ENCODE measurements around the gene LRFN2. TPM values are rescaled to one million over a fixed set of nuclear protein-coding genes. Genes with fewer than 3 reads are reported as not detected.

The LRFN2 gene
- total and polyA plus RNA-seq, 2 of the 8 experiments (the other 6 are each of a cell fraction or from before 2014, with no cell fraction given) = 2.3 TPM

- Histone ChIP-seq H2BK12ac (ENCODE audit: low read depth, low read length) (peak overlapping the region; percentile 96), H2BK15ac (ENCODE audit: low read length) (peak overlapping the region; percentile 98), H3K9ac (replicated peaks in 1 of 4; ENCODE audit: extremely low read depth in 1 of 4, low read depth in 3 of 4, low read length in 3 of 4) (peak overlapping the region in 1 of 4 experiments; percentile 31; a peak in 2 of 7 replicates), H3K23me2 (ENCODE audit: low read depth, low read length) (peaks cover 10% of the 10 kb centered on the region), H3K4me1 (replicated peaks in 1 of 4; ENCODE audit: control insufficient read depth in 3 of 4, insufficient read depth in 4 of 4, low read length in 3 of 4) (peaks cover 0 to 24% (median 19%) of the 10 kb centered on the region in 4 experiments), H4K8ac (ENCODE audit: extremely low read depth, insufficient read depth, low read length) (no peak overlapping the region), H3K36me3 (ENCODE audit: control insufficient read depth in 2 of 4, insufficient read depth in 4 of 4, low read length in 3 of 4) (no peaks in the 10 kb centered on the region; a peak in 1 of 8 replicates), H2BK120ac (replicated peaks; ENCODE audit: low read depth, low read length) (peak overlapping the region; percentile 80), H2AFZ (ENCODE audit: low read length) (no peak overlapping the region; the same call in 1 of the 2 replicates), H4K20me1 (replicated peaks in 1 of 2; ENCODE audit: control insufficient read depth in 1 of 2, insufficient read depth in 2 of 2, low read length in 2 of 2) (peaks cover 0 to 8% of the 10 kb centered on the region in 2 experiments), H4K5ac (ENCODE audit: insufficient read length, low read depth, low read length) (no peak overlapping the region), H3K9me3 (ENCODE audit: insufficient read depth in 2 of 2, low read depth in 1 of 2, low read length in 1 of 2) (no peaks in the 10 kb centered on the region), H3K14ac (ENCODE audit: insufficient read length) (peak overlapping the region; percentile 52), H3K4ac (replicated peaks; ENCODE audit: insufficient read length, low read depth, low read length) (peak overlapping the region; percentile 95), H3K79me1 (ENCODE audit: low read depth, low read length) (no peaks in the 10 kb centered on the region), H3K23ac (ENCODE audit: insufficient read length) (no peak overlapping the region), H3K4me2 (ENCODE audit: insufficient read depth in 1 of 2, low read depth in 2 of 2, low read length in 2 of 2) (no peak overlapping the region), H2BK5ac (ENCODE audit: low read depth, low read length) (peak overlapping the region; percentile 76), H3K27ac (ENCODE audit: low read depth, low read length) (no peak overlapping the region), H4K91ac (replicated peaks; ENCODE audit: insufficient read length, low read length) (peak overlapping the region; percentile 96), H3K56ac (replicated peaks; ENCODE audit: insufficient read length, low read depth, low read length) (no peak overlapping the region), H3K18ac (ENCODE audit: extremely low read depth, low read length) (peak overlapping the region; percentile 1; the same call in 1 of the 2 replicates), H2BK20ac (ENCODE audit: low read length) (peak overlapping the region; percentile 24), H3K4me3 (ENCODE audit: extremely low read depth in 1 of 4, insufficient read depth in 2 of 4, low read depth in 3 of 4, low read length in 4 of 4) (no peak overlapping the region), H3K79me2 (ENCODE audit: control insufficient read depth in 1 of 2, insufficient read depth in 2 of 2, low read length in 2 of 2) (peaks cover 0 to 4% of the 10 kb centered on the region in 2 experiments; a peak in 2 of 4 replicates), H3K27me3 (replicated peaks in 1 of 4; ENCODE audit: control insufficient read depth in 3 of 4, extremely low read depth in 1 of 4, insufficient read depth in 3 of 4, low read length in 3 of 4) (peaks cover 0 to 2% (median 0%) of the 10 kb centered on the region in 4 experiments; a peak in 1 of 7 replicates), H2AK5ac (ENCODE audit: low read depth, low read length) (peak overlapping the region; percentile 97)
- DNase-seq (ENCODE audit: low read depth in 1 of 2, low spot score in 2 of 2) (peak in 1 of 2 experiments; percentile 34), FAIRE-seq (no peak)
- POLR2A ChIA-PET (ENCODE audit: partially characterized antibody) = no interaction called here
- TF ChIP-seq NANOG (IDR thresholded peaks at IDR 0.05; ENCODE audit: insufficient read depth, low read depth, low read length, poor library complexity, severe bottlenecking) (no peak), TAF1 (IDR thresholded peaks at IDR 0.05; ENCODE audit: low read depth, low read length) (no peak)
- CTCF ChIA-PET (ENCODE audit: partially characterized antibody) = interaction anchor here (2.8 kb wide), 1 partner anchor 13 kb away, joined by 13 read pairs; no protein-coding TSS in a partner anchor
- 82% methylated on average over 11 of the region's 11 CpGs; no CpG with 5 or more reads in 1 of the 2 experiments for WGBS, 2 experiments (ENCODE audit: extremely low coverage in 1 of 2, insufficient coverage in 1 of 2, insufficient read length in 1 of 2, insufficient replicate concordance in 2 of 2, low coverage in 1 of 2, low lambda C conversion rate in 2 of 2, missing lambda C conversion rate in 1 of 2)
Measured at GRCh38 chr6:40349901-40350746, 237.0 kb downstream of the LRFN2 start.

All from H1 (cell line).